Measurements from ENCODE around the gene PHPT1.
"Not testable (repeated sequence)": the region's sequence is repeated elsewhere in the genome, so short reads cannot be mapped to it uniquely, and the experiment has no call there.

- TF ChIP-seq POLR2A, CTCF (IDR thresholded peaks at IDR 0.05): not testable (repeated sequence)
Measured at GRCh38 chr9:136866898-136867421, 17.8 kb downstream of the PHPT1 start.
